GM12878 (cell line): Measurements from ENCODE around the gene FREM3. TPM values are rescaled to one million over a fixed set of nuclear protein-coding genes. Genes with fewer than 3 reads are reported as not detected.

Experiments
- CBFB ChIP-seq: IDR thresholded peaks from 2 replicates; pipeline ENCODE4 v1.6.1; 2016; ENCODE audit warnings: antibody characterized with exemption, low read depth
- DPF2 ChIP-seq: fragments of 450-650 bp; IDR thresholded peaks from 2 replicates; pipeline ENCODE4 v1.6.1; 2017; ENCODE audit warnings: mild to moderate bottlenecking
- FOXM1 ChIP-seq: IDR thresholded peaks from 2 replicates; pipeline ENCODE4 v1.6.1; 2012; ENCODE audit warnings: low read depth, mild to moderate bottlenecking, inconsistent platforms, low read length, moderate library complexity
- GATAD2B ChIP-seq: fragments of 450-650 bp; conservative IDR thresholded peaks from 2 replicates; pipeline ENCODE4 v1.6.1; 2017; ENCODE audit warnings: low read depth, mild to moderate bottlenecking, moderate library complexity
- IKZF1 ChIP-seq: fragments of 450-650 bp; conservative IDR thresholded peaks from 2 replicates; pipeline ENCODE4 v1.6.1; 2017; ENCODE audit warnings: antibody characterized with exemption, mild to moderate bottlenecking
- KAT2A ChIP-seq: conservative IDR thresholded peaks from 2 replicates; pipeline ENCODE4 v1.6.1; 2011; ENCODE audit warnings: low read depth, low read length; ENCODE audit not compliant: control insufficient read depth
- MEF2B ChIP-seq: fragments of 450-650 bp; IDR thresholded peaks from 2 replicates; pipeline ENCODE4 v1.6.1; 2018; ENCODE audit warnings: mild to moderate bottlenecking, moderate library complexity; ENCODE audit not compliant: partially characterized antibody, poor library complexity, severe bottlenecking
- MTA2 ChIP-seq: fragments of 450-650 bp; IDR thresholded peaks from 2 replicates; pipeline ENCODE4 v1.6.1; 2016; ENCODE audit warnings: low read depth, mild to moderate bottlenecking, moderate library complexity
- POLR2AphosphoS2 ChIP-seq: IDR thresholded peaks from 2 replicates; pipeline ENCODE4 v1.6.1; 2011; ENCODE audit warnings: low read depth, mild to moderate bottlenecking, low read length, improper control_type of control experiment, moderate library complexity
- SP1 ChIP-seq: IDR thresholded peaks from one replicate; pipeline ENCODE4 v1.6.1; 2011; ENCODE audit warnings: low read depth, low read length
- SUZ12 ChIP-seq: fragments of 200-600 bp; sonication (generic); IDR thresholded peaks from one replicate; pipeline ENCODE4 v1.6.1; 2018; ENCODE audit warnings: antibody characterized with exemption, mild to moderate bottlenecking; ENCODE audit not compliant: unreplicated experiment
- ZNF384 ChIP-seq: IDR thresholded peaks from 2 replicates; pipeline ENCODE4 v1.6.1; 2012; ENCODE audit warnings: low read depth, mild to moderate bottlenecking, low read length, improper control_type of control experiment, borderline replicate concordance
- ZSCAN29 ChIP-seq: fragments of 450-650 bp; IDR thresholded peaks from 2 replicates; pipeline ENCODE4 v1.6.1; 2017; ENCODE audit warnings: mild to moderate bottlenecking, moderate library complexity
- polyA plus RNA-seq, 11 experiments: library from polyadenylated mRNA; depleted of rRNA in 4 of 11; unstranded in 6 of 11; stranded (reverse) in 5 of 11; fragments of >200 nt; fragmentation: Nextera tagmentation in 4 of 11; fragmentation: Illumina TruSeq in 1 of 11; extraction: Ambion mirVana in 4 of 11; extraction: Trizol in 1 of 11; gene quantifications; 1 replicate in 1 of 11; 2 replicates in 10 of 11; pipeline versions ENCODE4 v1.2.1 to v1.2.3, GENCODE V29; 2011 to 2016; ENCODE audit warnings: inconsistent platforms in 2 of 11, missing spikeins in 2 of 11, low read depth in 1 of 11
- total RNA-seq, 4 experiments: library from RNA; depleted of rRNA in 3 of 4; stranded (reverse); fragments of >200 nt in 3 of 4; fragmentation: Illumina TruSeq in 1 of 4; extraction: Trizol in 1 of 4; gene quantifications; 2 replicates each; pipeline versions ENCODE4 v1.2.1 to v1.2.3, GENCODE V29; 2013 to 2021
- TF ChIP-seq, protein P1 (sequence below): fragments of 450-650 bp; IDR thresholded peaks from 2 replicates; pipeline ENCODE4 v1.6.1; 2017; ENCODE audit warnings: antibody characterized with exemption, mild to moderate bottlenecking, moderate library complexity
- TF ChIP-seq, protein P2 (sequence below): fragments of 450-650 bp; IDR thresholded peaks from 2 replicates; pipeline ENCODE4 v1.6.1; 2017; ENCODE audit warnings: mild to moderate bottlenecking
- TF ChIP-seq, protein P3 (sequence below): fragments of 450-650 bp; IDR thresholded peaks from 2 replicates; pipeline ENCODE4 v1.6.1; 2017; ENCODE audit warnings: mild to moderate bottlenecking, low read depth, inconsistent platforms; ENCODE audit not compliant: poor library complexity, severe bottlenecking
- TF ChIP-seq, protein P4 (sequence below): fragments of 450-650 bp; IDR thresholded peaks from 2 replicates; pipeline ENCODE4 v1.6.1; 2014; ENCODE audit warnings: mild to moderate bottlenecking
- TF ChIP-seq, protein P5 (sequence below): IDR thresholded peaks from 2 replicates; pipeline ENCODE4 v1.6.1; 2011; ENCODE audit warnings: low read depth, low read length, improper control_type of control experiment, borderline replicate concordance
- TF ChIP-seq, protein P6 (sequence below): fragments of 450-650 bp; IDR thresholded peaks from 2 replicates; pipeline ENCODE4 v1.6.1; 2017; ENCODE audit warnings: borderline replicate concordance

Gene FREM3
- total and polyA plus RNA-seq, 10 of the 15 experiments (the other 5 are each of a cell fraction or from before 2014, with no cell fraction given): not detected

DNA sequence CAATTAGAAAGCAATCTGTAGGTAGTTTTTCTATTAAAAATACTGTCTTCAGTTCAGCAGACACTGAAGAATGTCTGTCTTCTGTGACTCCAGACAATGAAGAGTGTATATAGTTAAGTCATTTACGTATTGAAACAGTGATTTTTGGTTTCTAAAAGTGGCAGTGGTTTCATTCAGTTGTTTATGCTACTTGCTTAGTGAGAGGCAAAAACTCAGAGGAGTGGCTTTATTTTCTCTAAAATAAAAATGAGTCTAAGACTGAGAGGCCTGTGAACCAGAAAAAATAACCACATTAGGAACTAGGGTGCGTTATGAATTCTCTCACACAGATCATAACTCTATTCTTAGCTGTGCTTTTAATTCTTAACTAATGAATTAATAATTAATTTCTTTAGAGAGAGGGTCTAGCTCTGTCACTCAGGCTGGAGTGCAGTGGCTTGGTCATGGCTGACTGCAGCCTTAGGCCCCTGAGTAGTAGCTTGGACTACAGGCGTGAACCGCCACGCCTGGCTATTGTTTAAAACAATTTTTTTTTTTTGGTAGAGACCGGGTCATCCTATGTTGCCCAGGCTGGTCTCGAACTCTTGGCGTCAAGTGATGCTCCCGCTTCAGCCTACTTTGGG lies 31.4 kb downstream of the FREM3 start (continued):
- TF ChIP-seq ZNF384: no peak
- TF ChIP-seq IKZF1: no peak
- peak; percentile 58; the same call in 1 of the 2 replicates for TF ChIP-seq FOXM1
- TF ChIP-seq KAT2A: no peak
- TF ChIP-seq, protein P1, sequence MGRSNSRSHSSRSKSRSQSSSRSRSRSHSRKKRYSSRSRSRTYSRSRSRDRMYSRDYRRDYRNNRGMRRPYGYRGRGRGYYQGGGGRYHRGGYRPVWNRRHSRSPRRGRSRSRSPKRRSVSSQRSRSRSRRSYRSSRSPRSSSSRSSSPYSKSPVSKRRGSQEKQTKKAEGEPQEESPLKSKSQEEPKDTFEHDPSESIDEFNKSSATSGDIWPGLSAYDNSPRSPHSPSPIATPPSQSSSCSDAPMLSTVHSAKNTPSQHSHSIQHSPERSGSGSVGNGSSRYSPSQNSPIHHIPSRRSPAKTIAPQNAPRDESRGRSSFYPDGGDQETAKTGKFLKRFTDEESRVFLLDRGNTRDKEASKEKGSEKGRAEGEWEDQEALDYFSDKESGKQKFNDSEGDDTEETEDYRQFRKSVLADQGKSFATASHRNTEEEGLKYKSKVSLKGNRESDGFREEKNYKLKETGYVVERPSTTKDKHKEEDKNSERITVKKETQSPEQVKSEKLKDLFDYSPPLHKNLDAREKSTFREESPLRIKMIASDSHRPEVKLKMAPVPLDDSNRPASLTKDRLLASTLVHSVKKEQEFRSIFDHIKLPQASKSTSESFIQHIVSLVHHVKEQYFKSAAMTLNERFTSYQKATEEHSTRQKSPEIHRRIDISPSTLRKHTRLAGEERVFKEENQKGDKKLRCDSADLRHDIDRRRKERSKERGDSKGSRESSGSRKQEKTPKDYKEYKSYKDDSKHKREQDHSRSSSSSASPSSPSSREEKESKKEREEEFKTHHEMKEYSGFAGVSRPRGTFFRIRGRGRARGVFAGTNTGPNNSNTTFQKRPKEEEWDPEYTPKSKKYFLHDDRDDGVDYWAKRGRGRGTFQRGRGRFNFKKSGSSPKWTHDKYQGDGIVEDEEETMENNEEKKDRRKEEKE: no peak
- no peak for TF ChIP-seq ZSCAN29
- TF ChIP-seq, protein P2, sequence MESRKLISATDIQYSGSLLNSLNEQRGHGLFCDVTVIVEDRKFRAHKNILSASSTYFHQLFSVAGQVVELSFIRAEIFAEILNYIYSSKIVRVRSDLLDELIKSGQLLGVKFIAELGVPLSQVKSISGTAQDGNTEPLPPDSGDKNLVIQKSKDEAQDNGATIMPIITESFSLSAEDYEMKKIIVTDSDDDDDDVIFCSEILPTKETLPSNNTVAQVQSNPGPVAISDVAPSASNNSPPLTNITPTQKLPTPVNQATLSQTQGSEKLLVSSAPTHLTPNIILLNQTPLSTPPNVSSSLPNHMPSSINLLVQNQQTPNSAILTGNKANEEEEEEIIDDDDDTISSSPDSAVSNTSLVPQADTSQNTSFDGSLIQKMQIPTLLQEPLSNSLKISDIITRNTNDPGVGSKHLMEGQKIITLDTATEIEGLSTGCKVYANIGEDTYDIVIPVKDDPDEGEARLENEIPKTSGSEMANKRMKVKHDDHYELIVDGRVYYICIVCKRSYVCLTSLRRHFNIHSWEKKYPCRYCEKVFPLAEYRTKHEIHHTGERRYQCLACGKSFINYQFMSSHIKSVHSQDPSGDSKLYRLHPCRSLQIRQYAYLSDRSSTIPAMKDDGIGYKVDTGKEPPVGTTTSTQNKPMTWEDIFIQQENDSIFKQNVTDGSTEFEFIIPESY: no peak
- TF ChIP-seq, protein P3, sequence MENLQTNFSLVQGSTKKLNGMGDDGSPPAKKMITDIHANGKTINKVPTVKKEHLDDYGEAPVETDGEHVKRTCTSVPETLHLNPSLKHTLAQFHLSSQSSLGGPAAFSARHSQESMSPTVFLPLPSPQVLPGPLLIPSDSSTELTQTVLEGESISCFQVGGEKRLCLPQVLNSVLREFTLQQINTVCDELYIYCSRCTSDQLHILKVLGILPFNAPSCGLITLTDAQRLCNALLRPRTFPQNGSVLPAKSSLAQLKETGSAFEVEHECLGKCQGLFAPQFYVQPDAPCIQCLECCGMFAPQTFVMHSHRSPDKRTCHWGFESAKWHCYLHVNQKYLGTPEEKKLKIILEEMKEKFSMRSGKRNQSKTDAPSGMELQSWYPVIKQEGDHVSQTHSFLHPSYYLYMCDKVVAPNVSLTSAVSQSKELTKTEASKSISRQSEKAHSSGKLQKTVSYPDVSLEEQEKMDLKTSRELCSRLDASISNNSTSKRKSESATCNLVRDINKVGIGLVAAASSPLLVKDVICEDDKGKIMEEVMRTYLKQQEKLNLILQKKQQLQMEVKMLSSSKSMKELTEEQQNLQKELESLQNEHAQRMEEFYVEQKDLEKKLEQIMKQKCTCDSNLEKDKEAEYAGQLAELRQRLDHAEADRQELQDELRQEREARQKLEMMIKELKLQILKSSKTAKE: peak; percentile 20
- no peak for TF ChIP-seq GATAD2B
- TF ChIP-seq, protein P4, sequence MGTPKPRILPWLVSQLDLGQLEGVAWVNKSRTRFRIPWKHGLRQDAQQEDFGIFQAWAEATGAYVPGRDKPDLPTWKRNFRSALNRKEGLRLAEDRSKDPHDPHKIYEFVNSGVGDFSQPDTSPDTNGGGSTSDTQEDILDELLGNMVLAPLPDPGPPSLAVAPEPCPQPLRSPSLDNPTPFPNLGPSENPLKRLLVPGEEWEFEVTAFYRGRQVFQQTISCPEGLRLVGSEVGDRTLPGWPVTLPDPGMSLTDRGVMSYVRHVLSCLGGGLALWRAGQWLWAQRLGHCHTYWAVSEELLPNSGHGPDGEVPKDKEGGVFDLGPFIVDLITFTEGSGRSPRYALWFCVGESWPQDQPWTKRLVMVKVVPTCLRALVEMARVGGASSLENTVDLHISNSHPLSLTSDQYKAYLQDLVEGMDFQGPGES: no peak
- no peak for TF ChIP-seq CBFB
- peak; percentile 38 for TF ChIP-seq MEF2B
- no peak for TF ChIP-seq DPF2
- TF ChIP-seq, protein P5, sequence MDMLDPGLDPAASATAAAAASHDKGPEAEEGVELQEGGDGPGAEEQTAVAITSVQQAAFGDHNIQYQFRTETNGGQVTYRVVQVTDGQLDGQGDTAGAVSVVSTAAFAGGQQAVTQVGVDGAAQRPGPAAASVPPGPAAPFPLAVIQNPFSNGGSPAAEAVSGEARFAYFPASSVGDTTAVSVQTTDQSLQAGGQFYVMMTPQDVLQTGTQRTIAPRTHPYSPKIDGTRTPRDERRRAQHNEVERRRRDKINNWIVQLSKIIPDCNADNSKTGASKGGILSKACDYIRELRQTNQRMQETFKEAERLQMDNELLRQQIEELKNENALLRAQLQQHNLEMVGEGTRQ: no peak
- TF ChIP-seq MTA2: no peak
- no peak for TF ChIP-seq SP1
- TF ChIP-seq POLR2AphosphoS2: no peak
- TF ChIP-seq, protein P6, sequence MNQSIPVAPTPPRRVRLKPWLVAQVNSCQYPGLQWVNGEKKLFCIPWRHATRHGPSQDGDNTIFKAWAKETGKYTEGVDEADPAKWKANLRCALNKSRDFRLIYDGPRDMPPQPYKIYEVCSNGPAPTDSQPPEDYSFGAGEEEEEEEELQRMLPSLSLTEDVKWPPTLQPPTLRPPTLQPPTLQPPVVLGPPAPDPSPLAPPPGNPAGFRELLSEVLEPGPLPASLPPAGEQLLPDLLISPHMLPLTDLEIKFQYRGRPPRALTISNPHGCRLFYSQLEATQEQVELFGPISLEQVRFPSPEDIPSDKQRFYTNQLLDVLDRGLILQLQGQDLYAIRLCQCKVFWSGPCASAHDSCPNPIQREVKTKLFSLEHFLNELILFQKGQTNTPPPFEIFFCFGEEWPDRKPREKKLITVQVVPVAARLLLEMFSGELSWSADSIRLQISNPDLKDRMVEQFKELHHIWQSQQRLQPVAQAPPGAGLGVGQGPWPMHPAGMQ: no peak
- TF ChIP-seq SUZ12: no peak
